ENCODE measurements around the gene SLC6A3. TPM values are rescaled to one million over a fixed set of nuclear protein-coding genes. Genes with fewer than 3 reads are reported as not detected.

SLC6A3 gene
- total RNA-seq, 2 experiments from 2014 or later: not detected

- Histone ChIP-seq H4K20me1 (ENCODE audit: insufficient read depth, low read length) (no peaks in the 10 kb centered on the region), H3K9me3 (ENCODE audit: low read length) (no peaks in the 10 kb centered on the region), H3K36me3 (ENCODE audit: insufficient read depth, low read length) (peaks cover 90% of the 10 kb centered on the region), H3K4me1 (ENCODE audit: insufficient read depth, low read length, poor library complexity, severe bottlenecking) (no peaks in the 10 kb centered on the region), H3K4me2 (ENCODE audit: low read length) (no peak overlapping the region), H3K9me2 (ENCODE audit: insufficient read depth, low read length) (no peaks in the 10 kb centered on the region), H3K27ac (ENCODE audit: low read depth, low read length, poor library complexity, severe bottlenecking) (no peak overlapping the region), H2AFZ (ENCODE audit: low read length) (no peak overlapping the region), H3K4me3 (ENCODE audit: low read depth, low read length, poor library complexity, severe bottlenecking) (no peak overlapping the region), H3K79me2 (ENCODE audit: insufficient read depth, low read depth, low read length) (no peaks in the 10 kb centered on the region)
- ChIA-PET POLR2A (interaction anchor here (0.7 kb wide), 1 partner anchor 162 kb away, joined by 4 read pairs; no protein-coding TSS in a partner anchor), CTCF (ENCODE audit: unreplicated experiment) (no interaction called here)
- DNase-seq (ENCODE audit: low spot score): no peak
- BruUV-seq (replicated peaks): no TSS peak
- intact Hi-C loops (cut with micrococcal nuclease; ENCODE audit: unreplicated experiment): loop anchor here (1.0 kb wide), 1 partner anchor 301 kb away; no protein-coding TSS in a partner anchor
- TF ChIP-seq EZH2phosphoT487 (IDR thresholded peaks at IDR 0.05; ENCODE audit: borderline replicate concordance, low read depth, low read length): no peak
- TF ChIP-seq CTCF (conservative IDR thresholded peaks at IDR 0.05; ENCODE audit: low read length): no peak
Measured at GRCh38 chr5:1468629-1469527, 23.6 kb upstream of the SLC6A3 start.

GRCh38 chr5:1468247-1468612 lies 23.0 kb upstream of the SLC6A3 start:
- Histone ChIP-seq H3K4me1 (ENCODE audit: insufficient read depth, low read length, poor library complexity, severe bottlenecking) (no peaks in the 10 kb centered on the region), H3K4me3 (ENCODE audit: low read depth, low read length, poor library complexity, severe bottlenecking) (no peak overlapping the region), H2AFZ (ENCODE audit: low read length) (no peak overlapping the region), H3K9me3 (ENCODE audit: low read length) (no peaks in the 10 kb centered on the region), H3K36me3 (ENCODE audit: insufficient read depth, low read length) (peaks cover 90% of the 10 kb centered on the region), H3K79me2 (ENCODE audit: insufficient read depth, low read depth, low read length) (no peaks in the 10 kb centered on the region), H4K20me1 (ENCODE audit: insufficient read depth, low read length) (no peaks in the 10 kb centered on the region), H3K27ac (ENCODE audit: low read depth, low read length, poor library complexity, severe bottlenecking) (no peak overlapping the region), H3K4me2 (ENCODE audit: low read length) (no peak overlapping the region), H3K9me2 (ENCODE audit: insufficient read depth, low read length) (no peaks in the 10 kb centered on the region)
- intact Hi-C loops (cut with micrococcal nuclease; ENCODE audit: unreplicated experiment): loop anchor here (1.0 kb wide), 1 partner anchor 300 kb away; no protein-coding TSS in a partner anchor
- TF ChIP-seq CTCF (conservative IDR thresholded peaks at IDR 0.05; ENCODE audit: low read length) (peak; percentile 75), EZH2phosphoT487 (IDR thresholded peaks at IDR 0.05; ENCODE audit: borderline replicate concordance, low read depth, low read length) (no peak)
- peak; percentile 49 for DNase-seq (ENCODE audit: low spot score)
- no TSS peak for BruUV-seq (replicated peaks)
- ChIA-PET POLR2A (no interaction called here), CTCF (ENCODE audit: unreplicated experiment) (no interaction called here)

Measured in OCI-LY7 (cell line).